Liver (tissue), 9 donors: ENCODE results near the gene GPHN. TPM values are rescaled to one million over a fixed set of nuclear protein-coding genes. Genes with fewer than 3 reads are reported as not detected.

Experiments
- DNase-seq: peaks from one replicate; pipeline ENCODE4 v3.0.0-alpha.2; 2017; ENCODE audit warnings: low spot score
- H3K27ac ChIP-seq, 2 donors: one replicate each; pipeline ENCODE4 v1.7.0; 2013; ENCODE audit warnings: inconsistent platforms in 2 of 2, low read length in 2 of 2, control low read depth in 1 of 2, low read depth in 1 of 2, mild to moderate bottlenecking in 1 of 2
- H3K27me3 ChIP-seq, 4 donors: one replicate each; pipeline versions ENCODE4 v1.6.1 to v1.7.0; 2013; ENCODE audit warnings: low read length in 3 of 4, inconsistent platforms in 1 of 4, mild to moderate bottlenecking in 1 of 4, moderate library complexity in 1 of 4; ENCODE audit not compliant: control insufficient read depth in 4 of 4, insufficient read depth in 4 of 4
- H3K36me3 ChIP-seq, 4 donors: one replicate each; pipeline versions ENCODE4 v1.6.1 to v1.7.0; 2013; ENCODE audit warnings: low read length in 3 of 4, mild to moderate bottlenecking in 3 of 4, low read depth in 1 of 4, moderate library complexity in 1 of 4; ENCODE audit not compliant: control insufficient read depth in 4 of 4, insufficient read depth in 3 of 4
- H3K4me1 ChIP-seq, 4 donors: one replicate each; pipeline versions ENCODE4 v1.6.1 to v1.7.0; 2013; ENCODE audit warnings: low read length in 3 of 4, mild to moderate bottlenecking in 3 of 4, moderate library complexity in 1 of 4; ENCODE audit not compliant: control insufficient read depth in 4 of 4, insufficient read depth in 4 of 4
- H3K4me3 ChIP-seq, 3 donors: one replicate each; pipeline versions ENCODE4 v1.6.1 to v1.7.0; 2013; ENCODE audit warnings: low read length in 3 of 3, control low read depth in 1 of 3, low read depth in 1 of 3, mild to moderate bottlenecking in 1 of 3
- H3K9ac ChIP-seq, 2 donors: one replicate each; pipeline ENCODE4 v1.7.0; 2013; ENCODE audit warnings: low read length in 2 of 2, mild to moderate bottlenecking in 2 of 2, moderate library complexity in 2 of 2, control low read depth in 1 of 2, low read depth in 1 of 2
- H3K9me3 ChIP-seq, 4 donors: one replicate each; pipeline versions ENCODE4 v1.6.1 to v1.7.0; 2013; ENCODE audit warnings: low read length in 3 of 4; ENCODE audit not compliant: control insufficient read depth in 4 of 4
- ATF3 ChIP-seq: IDR thresholded peaks from 2 replicates; pipeline ENCODE4 v1.6.1; 2016; ENCODE audit warnings: antibody characterized with exemption
- CTCF ChIP-seq: fragments of 150-350 bp; IDR thresholded peaks from 2 replicates; pipeline ENCODE4 v1.5.1; 2017; ENCODE audit warnings: improper control_type of control experiment, low read depth, low read length; ENCODE audit not compliant: missing input control
- EGR1 ChIP-seq, 2 donors: IDR thresholded peaks; 2 replicates each; pipeline ENCODE4 v1.6.1; 2016 to 2018; ENCODE audit warnings: antibody characterized with exemption in 2 of 2, low read depth in 2 of 2
- FOXA1 ChIP-seq: IDR thresholded peaks from 2 replicates; pipeline ENCODE4 v1.6.1; 2016; ENCODE audit warnings: antibody characterized with exemption
- FOXA2 ChIP-seq: IDR thresholded peaks from 2 replicates; pipeline ENCODE4 v1.6.1; 2016; ENCODE audit warnings: antibody characterized with exemption
- GABPA ChIP-seq, 2 donors: IDR thresholded peaks in 1 of 2; conservative IDR thresholded peaks in 1 of 2; 2 replicates each; pipeline ENCODE4 v1.6.1; 2016; ENCODE audit warnings: antibody characterized with exemption in 2 of 2, mild to moderate bottlenecking in 1 of 2, moderate library complexity in 1 of 2
- HNF4A ChIP-seq, 2 donors: conservative IDR thresholded peaks; 2 replicates each; pipeline ENCODE4 v1.6.1; 2016; ENCODE audit warnings: antibody characterized with exemption in 2 of 2, mild to moderate bottlenecking in 2 of 2
- HNF4G ChIP-seq: IDR thresholded peaks from 2 replicates; pipeline ENCODE4 v1.6.1; 2016; ENCODE audit warnings: antibody characterized with exemption
- JUND ChIP-seq, 2 donors: IDR thresholded peaks; 2 replicates each; pipeline ENCODE4 v1.6.1; 2016; ENCODE audit warnings: antibody characterized with exemption in 2 of 2
- MAX ChIP-seq: IDR thresholded peaks from 2 replicates; pipeline ENCODE4 v1.6.1; 2016; ENCODE audit warnings: antibody characterized with exemption
- NR2F2 ChIP-seq: IDR thresholded peaks from 2 replicates; pipeline ENCODE4 v1.6.1; 2016; ENCODE audit warnings: antibody characterized with exemption
- RAD21 ChIP-seq, 2 donors: IDR thresholded peaks; 2 replicates each; pipeline ENCODE4 v1.6.1; 2016; ENCODE audit warnings: antibody characterized with exemption in 2 of 2, mild to moderate bottlenecking in 2 of 2
- REST ChIP-seq: IDR thresholded peaks from 2 replicates; pipeline ENCODE4 v1.6.1; 2016; ENCODE audit warnings: antibody characterized with exemption, mild to moderate bottlenecking
- RXRA ChIP-seq, 2 donors: IDR thresholded peaks; 2 replicates each; pipeline ENCODE4 v1.6.1; 2017 to 2018; ENCODE audit warnings: antibody characterized with exemption in 2 of 2, mild to moderate bottlenecking in 1 of 2
- SP1 ChIP-seq: IDR thresholded peaks from 2 replicates; pipeline ENCODE4 v1.6.1; 2018; ENCODE audit warnings: antibody characterized with exemption, mild to moderate bottlenecking
- TAF1 ChIP-seq: conservative IDR thresholded peaks from 2 replicates; pipeline ENCODE4 v1.6.1; 2016; ENCODE audit warnings: antibody characterized with exemption, mild to moderate bottlenecking
- YY1 ChIP-seq: IDR thresholded peaks from 2 replicates; pipeline ENCODE4 v1.6.1; 2016; ENCODE audit warnings: antibody characterized with exemption, mild to moderate bottlenecking
- ZBTB33 ChIP-seq: IDR thresholded peaks from 2 replicates; pipeline ENCODE4 v1.6.1; 2016; ENCODE audit warnings: antibody characterized with exemption
- WGBS: extraction: QIAGEN DNeasy Blood & Tissue Kit; methylation state at CpG from one replicate; pipeline ENCODE4 v1.1.7; 2013; 5-methylcytosine and 5-hydroxymethylcytosine counted together
- polyA plus RNA-seq, 2 donors: library from polyadenylated mRNA; stranded (reverse) in 1 of 2; unstranded in 1 of 2; fragments of 200-250 nt in 1 of 2; fragments of >200 nt in 1 of 2; fragmentation: Nextera tagmentation in 1 of 2; extraction: Ambion mirVana in 1 of 2; gene quantifications; one replicate each; pipeline versions ENCODE4 v1.2.1 to v1.2.3, GENCODE V29; 2013 to 2015
- total RNA-seq, 2 donors: library from RNA; depleted of rRNA; stranded (reverse); fragments of >200 nt; gene quantifications; one replicate each; pipeline ENCODE4 v1.2.3, GENCODE V29; 2014
- donor health status: healthy.
- donor health status: healthy.
- donor health status: healthy.
- donor health status: healthy.
- donor health status: healthy.

GPHN gene
- total and polyA plus RNA-seq, 4 donors = 18.4 to 76.4 (median 47.4) TPM

GRCh38 chr14:67045440-67045839 lies 537.5 kb downstream of the GPHN start:
- no peaks in the 10 kb centered on the region for H3K9me3 ChIP-seq
- no peak for TF ChIP-seq SP1
- TF ChIP-seq CTCF = no peak
- TF ChIP-seq GABPA (IDR thresholded peaks at IDR 0.05 in 1 of 2, conservative IDR thresholded peaks at IDR 0.05 in 1 of 2) = no peak
- TF ChIP-seq FOXA1 = no peak
- TF ChIP-seq HNF4G = no peak
- no peak for TF ChIP-seq HNF4A (conservative IDR thresholded peaks at IDR 0.05)
- TF ChIP-seq ATF3 = no peak
- no peak for TF ChIP-seq RAD21 (IDR thresholded peaks at IDR 0.05)
- DNase-seq = no peak

GRCh38 chr14:67050896-67051295 lies 542.9 kb downstream of the GPHN start:
- 99% methylated on average over 5 of the region's 5 CpGs for WGBS
- DNase-seq = no peak
- H3K9me3 ChIP-seq = peaks cover 0 to 5% (median 0%) of the 10 kb centered on the region in 4 donors

More at GRCh38 chr14:67045440-67045839, 537.5 kb downstream of the GPHN start:
- Histone ChIP-seq H3K27ac (no peak overlapping the region), H3K9ac (no peak overlapping the region), H3K27me3 (no peaks in the 10 kb centered on the region), H3K4me1 (no peaks in the 10 kb centered on the region), H3K4me3 (no peak overlapping the region), H3K36me3 (peaks cover 0 to 3% (median under 1%) of the 10 kb centered on the region in 4 donors)

More at GRCh38 chr14:67050896-67051295, 542.9 kb downstream of the GPHN start:
- Histone ChIP-seq H3K9ac (no peak overlapping the region), H3K27ac (no peak overlapping the region), H3K36me3 (peaks cover 0 to 8% (median 6%) of the 10 kb centered on the region in 4 donors), H3K4me3 (no peak overlapping the region), H3K27me3 (no peaks in the 10 kb centered on the region), H3K4me1 (no peaks in the 10 kb centered on the region)
- TF ChIP-seq GABPA (IDR thresholded peaks at IDR 0.05 in 1 of 2, conservative IDR thresholded peaks at IDR 0.05 in 1 of 2) = no peak
- no peak for TF ChIP-seq HNF4G
- TF ChIP-seq TAF1 = no peak
- no peak for TF ChIP-seq EGR1 (IDR thresholded peaks at IDR 0.05; ENCODE audit: low read depth in 2 of 2)
- TF ChIP-seq ATF3 = no peak
- no peak for TF ChIP-seq SP1
- no peak for TF ChIP-seq NR2F2
- TF ChIP-seq HNF4A (conservative IDR thresholded peaks at IDR 0.05) = no peak
- no peak for TF ChIP-seq MAX
- TF ChIP-seq FOXA1 = no peak
- TF ChIP-seq YY1 = no peak
- TF ChIP-seq REST = no peak
- TF ChIP-seq RXRA (IDR thresholded peaks at IDR 0.05) = no peak
- no peak for TF ChIP-seq RAD21 (IDR thresholded peaks at IDR 0.05)
- TF ChIP-seq FOXA2 = no peak
- TF ChIP-seq JUND (IDR thresholded peaks at IDR 0.05) = no peak
- no peak for TF ChIP-seq ZBTB33
- no peak for TF ChIP-seq CTCF
